Stimulated activated CD8-positive, alpha-beta memory T cell treated with anti-CD3 and anti-CD28 coated beads, Interleukin-12 subunit alpha, Interleukin-12 subunit beta, amount 100 ng/mL, for 24 hours (primary cell): ENCODE data around the gene DPP7.
A peak's percentile ranks its signal among the peaks of the same experiment; 100 is the strongest.
"Not testable (repeated sequence)": the region's sequence is repeated elsewhere in the genome, so short reads cannot be mapped to it uniquely, and the experiment has no call there.

Experiments
- DNase-seq: peaks from one replicate; pipeline ENCODE4 v3.0.0-alpha.2; 2020; ENCODE audit errors: extremely low read depth

Gene DPP7

DNA sequence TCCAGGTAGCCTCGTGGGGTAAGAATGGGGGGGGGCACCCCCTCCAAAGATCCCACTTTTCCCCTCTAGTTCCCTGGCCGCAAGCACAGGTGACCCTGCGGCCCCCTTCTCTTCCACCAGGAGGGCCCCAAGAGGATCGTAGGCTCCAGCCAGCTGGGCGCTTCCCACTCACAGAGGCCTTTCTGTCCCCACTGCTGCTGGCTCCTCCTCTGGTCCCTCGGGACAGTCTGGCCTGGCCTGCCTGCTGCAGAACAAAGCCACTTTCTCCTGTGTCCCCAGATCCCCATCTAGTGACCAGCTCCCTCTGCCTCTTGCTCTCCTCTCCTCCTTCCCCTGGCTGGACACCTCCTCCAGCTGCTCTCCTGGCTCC is 43.6 kb downstream of the DPP7 start:
- no peak for DNase-seq

- DNase-seq = no peak
Observed at GRCh38 chr9:137070201-137070905, 44.2 kb downstream of the DPP7 start, which contains the start of gene SAPCD2. SAPCD2 (minus strand) TSS chr9:137070557; CDS start chr9:137070460, 97 bp downstream.

GRCh38 chr9:137069508-137070091 is 44.9 kb downstream of the DPP7 start:
- no peak for DNase-seq

DNA sequence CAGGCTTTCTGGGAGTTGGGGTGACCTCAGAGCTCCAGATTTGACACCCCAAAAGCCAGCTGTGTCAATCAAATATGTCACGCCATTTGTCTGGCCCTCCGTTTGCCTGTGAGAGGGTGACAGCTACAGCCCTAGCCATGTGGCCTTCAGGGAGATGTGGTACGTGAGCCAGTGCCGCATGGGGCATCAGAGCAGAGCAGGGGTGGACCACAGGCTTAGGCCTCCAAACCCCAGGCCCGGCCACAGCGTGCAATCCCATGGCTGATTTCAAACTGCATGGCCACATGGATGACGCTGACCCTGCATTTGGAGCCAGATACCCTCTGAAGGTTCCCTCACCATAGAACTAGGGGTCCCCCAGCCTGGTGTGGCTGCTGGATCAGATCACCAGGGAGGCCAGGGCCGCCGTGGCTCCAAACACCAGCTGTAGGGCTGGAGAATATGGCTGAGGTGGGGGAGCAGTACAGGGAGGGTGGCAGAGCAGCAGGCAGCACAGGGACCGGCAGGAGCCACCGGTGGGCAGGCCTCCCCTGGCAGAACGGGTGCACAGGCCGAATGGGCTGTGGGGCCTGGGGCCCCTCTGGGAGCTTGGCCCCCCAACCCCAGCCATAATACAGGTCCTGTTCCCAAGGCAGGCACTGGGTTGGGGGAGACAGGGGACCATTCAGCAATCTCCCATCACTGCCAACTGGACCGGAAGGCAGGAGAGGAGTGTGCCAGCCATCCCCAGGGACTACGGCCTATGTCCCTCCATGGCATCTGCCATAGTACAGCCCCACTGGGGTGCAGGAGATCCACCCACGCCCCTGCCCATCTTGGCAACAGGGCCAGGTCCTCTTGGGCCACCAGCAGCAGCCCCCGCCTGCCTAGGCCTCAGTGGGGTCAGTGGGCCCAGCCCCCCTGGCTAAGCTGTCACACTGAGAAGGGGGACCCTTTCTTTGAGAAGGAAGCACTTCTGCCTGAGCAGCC is 45.7 kb downstream of the DPP7 start:
- no peak for DNase-seq

DNA sequence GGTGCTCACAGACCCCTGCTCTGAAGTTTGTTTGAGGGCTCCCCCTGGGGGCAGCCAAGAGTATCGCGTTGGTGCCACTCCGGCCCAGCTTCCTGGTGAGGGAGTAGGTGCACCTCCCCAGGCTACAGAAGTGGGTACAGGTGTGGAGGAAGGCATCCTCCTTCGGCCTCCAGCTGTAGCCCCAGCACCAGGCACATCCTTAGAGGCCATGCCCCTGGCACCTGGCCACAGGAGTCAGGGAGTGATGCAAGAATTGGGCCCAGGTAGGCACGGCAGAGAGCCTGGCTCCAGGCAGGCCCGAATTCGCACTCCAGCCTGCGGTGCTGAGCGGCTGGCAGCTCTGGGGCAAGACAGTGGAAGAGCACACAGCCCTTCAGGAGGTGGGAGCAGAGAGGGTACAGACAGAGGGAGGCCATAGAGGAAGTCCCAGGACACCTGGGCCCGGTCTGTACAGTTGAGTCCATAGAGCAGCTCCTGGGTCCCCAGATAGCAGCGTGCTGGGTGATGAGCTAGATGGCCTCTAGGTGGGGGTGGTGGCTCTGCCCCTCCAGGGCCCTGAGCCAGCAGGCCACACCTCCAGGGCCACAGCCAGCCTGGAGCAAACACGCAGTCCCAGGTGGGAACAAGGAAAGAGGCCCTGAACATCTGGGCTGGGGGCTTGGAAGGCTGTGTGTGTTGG is 46.5 kb downstream of the DPP7 start:
- peak; percentile 62 for DNase-seq

- DNase-seq = no peak
Observed at GRCh38 chr9:137066096-137066861, 48.3 kb downstream of the DPP7 start.

GRCh38 chr9:137065336-137065967 is 49.1 kb downstream of the DPP7 start:
- DNase-seq = no peak

DNA sequence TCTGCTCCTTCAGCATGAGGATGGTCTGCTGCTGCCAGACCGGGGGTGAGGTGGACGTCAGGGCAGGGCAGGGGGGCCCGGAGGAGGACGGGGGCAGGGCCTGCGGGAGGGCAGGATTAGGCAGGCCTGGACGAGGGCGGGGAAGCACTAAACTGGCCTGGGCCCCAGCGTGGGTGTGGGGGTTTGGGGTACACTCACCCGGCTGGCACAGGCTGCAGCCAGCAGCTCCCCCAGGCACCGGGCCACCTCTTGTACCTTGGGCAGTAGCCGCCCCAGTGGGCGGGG is 49.7 kb downstream of the DPP7 start:
- DNase-seq = no peak

DNA sequence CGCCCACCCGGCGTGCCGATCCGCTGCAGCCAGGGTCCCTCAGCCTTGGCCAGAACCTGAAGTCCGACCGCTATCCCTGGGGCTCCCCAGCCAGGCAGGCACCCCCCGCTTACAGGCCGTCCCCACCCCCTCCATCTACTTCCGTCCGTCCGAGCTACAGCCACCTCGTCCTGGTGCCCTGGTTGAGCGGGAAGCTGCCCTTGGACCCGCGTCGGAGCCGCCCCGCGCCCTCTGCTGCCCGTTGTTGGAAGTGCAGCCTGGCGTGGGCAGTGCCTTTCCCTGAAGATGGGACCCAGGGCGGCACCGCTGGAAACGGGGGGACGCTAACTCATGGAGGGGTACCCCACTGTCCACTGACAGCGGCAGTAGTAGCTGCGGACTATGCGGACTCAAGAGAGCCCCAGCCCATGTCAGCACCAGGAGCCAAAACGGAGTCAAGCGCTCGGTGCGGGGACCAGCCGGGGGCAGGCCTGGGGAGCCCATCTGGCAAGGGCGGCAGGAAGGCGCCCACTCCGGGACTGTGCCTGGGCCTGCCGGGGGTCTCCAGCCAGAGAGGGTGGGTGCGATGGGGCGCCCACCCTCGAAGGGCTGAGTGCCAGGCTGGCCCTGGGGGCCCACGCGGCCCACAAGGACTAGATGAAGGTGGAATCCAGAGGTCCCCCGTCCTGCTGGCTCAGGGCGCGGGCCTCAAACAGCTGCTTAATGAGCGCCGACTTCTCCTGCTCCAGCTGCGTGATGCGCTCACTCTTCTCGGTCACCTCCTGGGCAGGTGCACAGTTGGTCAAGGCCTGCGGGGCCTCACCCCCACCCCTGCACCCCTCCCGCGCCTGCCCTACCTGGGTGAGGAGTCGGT is 50.3 kb downstream of the DPP7 start:
- no peak for DNase-seq

- DNase-seq = no peak
Observed at GRCh38 chr9:137063311-137064026, 51.1 kb downstream of the DPP7 start.

GRCh38 chr9:137062798-137063197 is 51.7 kb downstream of the DPP7 start:
- DNase-seq = not testable (repeated sequence)

DNA sequence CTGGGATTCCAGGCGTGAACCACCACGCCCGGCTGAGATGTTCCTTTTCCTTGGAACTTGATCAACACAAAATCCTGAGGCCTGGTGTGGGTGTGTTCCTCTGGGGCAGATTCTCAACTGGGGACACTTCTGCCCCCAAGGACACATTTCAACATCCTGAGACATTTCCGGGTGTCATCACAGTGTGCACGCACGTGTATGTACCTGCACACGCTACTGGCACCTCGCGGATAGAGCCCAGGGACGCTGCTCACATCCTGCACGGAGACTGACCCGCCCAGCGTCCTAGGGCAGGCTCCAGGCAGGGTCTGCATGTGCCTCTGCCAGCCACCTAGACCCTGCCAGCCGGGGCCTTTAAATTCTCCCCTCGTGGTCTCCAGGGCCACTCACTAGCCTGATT is 52.1 kb downstream of the DPP7 start:
- DNase-seq = no peak
